Gastrocnemius medialis (tissue), 4 donors: ENCODE measurements around the gene COX8C.

Source experiments
- POLR2A ChIP-seq, 2 donors: fragments of 450-650 bp; IDR thresholded peaks; one replicate each; pipeline ENCODE4 v1.6.1; 2017; ENCODE audit warnings: antibody characterized with exemption in 2 of 2, mild to moderate bottlenecking in 2 of 2, moderate library complexity in 2 of 2
- TF ChIP-seq, protein P1 (sequence below), 5 experiments: fragments of 450-650 bp in 3 of 5; fragments of 200-600 bp in 2 of 5; sonication (generic) in 2 of 5; IDR thresholded peaks in 4 of 5; conservative IDR thresholded peaks in 1 of 5; 1 replicate in 4 of 5; 2 replicates in 1 of 5; pipeline ENCODE4 v1.5.1; 2016 to 2019; ENCODE audit warnings: antibody characterized with exemption in 5 of 5, mild to moderate bottlenecking in 3 of 5, moderate library complexity in 3 of 5

DNA sequence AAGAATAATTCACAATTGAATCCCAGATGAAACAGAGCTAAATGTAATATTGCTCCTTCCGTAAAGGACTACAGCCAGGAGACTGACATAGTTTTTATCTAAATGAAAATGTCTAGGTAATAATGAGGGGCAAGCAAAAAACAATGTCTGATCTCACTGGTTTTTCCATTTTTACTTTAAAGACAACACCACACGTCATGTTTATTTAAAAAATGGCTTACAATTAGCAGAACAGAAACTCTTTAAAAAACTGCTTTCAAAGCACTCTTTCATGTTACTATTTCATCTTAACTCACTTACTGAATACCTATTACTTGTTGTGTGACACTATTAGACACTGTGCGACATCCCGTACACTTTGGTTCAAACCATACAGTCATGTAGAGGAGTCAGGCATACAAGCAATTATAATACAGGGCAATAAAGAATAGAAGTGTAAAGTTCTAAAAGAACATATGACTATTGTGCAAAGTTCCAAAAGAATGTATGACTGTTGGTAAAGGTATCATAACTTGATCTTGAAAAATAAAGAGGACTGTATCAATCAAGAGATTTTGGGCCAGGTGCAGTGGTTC is 23.3 kb upstream of the COX8C start:
- TF ChIP-seq POLR2A (IDR thresholded peaks at IDR 0.05) = no peak
- TF ChIP-seq, protein P1, sequence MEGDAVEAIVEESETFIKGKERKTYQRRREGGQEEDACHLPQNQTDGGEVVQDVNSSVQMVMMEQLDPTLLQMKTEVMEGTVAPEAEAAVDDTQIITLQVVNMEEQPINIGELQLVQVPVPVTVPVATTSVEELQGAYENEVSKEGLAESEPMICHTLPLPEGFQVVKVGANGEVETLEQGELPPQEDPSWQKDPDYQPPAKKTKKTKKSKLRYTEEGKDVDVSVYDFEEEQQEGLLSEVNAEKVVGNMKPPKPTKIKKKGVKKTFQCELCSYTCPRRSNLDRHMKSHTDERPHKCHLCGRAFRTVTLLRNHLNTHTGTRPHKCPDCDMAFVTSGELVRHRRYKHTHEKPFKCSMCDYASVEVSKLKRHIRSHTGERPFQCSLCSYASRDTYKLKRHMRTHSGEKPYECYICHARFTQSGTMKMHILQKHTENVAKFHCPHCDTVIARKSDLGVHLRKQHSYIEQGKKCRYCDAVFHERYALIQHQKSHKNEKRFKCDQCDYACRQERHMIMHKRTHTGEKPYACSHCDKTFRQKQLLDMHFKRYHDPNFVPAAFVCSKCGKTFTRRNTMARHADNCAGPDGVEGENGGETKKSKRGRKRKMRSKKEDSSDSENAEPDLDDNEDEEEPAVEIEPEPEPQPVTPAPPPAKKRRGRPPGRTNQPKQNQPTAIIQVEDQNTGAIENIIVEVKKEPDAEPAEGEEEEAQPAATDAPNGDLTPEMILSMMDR (IDR thresholded peaks at IDR 0.05 in 4 of 5, conservative IDR thresholded peaks at IDR 0.05 in 1 of 5) = no peak
